Erythroblast (primary cell): Measurements from ENCODE around the gene HLA-DOA.

ENCODE experiments used
- GATA1 ChIP-seq: IDR thresholded peaks from 2 replicates; pipeline ENCODE4 v1.6.1; 2011; ENCODE audit warnings: low read depth, mild to moderate bottlenecking, control low read depth, low read length, moderate library complexity
- POLR2A ChIP-seq: IDR thresholded peaks from 2 replicates; pipeline ENCODE4 v1.6.1; 2011; ENCODE audit warnings: mild to moderate bottlenecking, low read length

DNA sequence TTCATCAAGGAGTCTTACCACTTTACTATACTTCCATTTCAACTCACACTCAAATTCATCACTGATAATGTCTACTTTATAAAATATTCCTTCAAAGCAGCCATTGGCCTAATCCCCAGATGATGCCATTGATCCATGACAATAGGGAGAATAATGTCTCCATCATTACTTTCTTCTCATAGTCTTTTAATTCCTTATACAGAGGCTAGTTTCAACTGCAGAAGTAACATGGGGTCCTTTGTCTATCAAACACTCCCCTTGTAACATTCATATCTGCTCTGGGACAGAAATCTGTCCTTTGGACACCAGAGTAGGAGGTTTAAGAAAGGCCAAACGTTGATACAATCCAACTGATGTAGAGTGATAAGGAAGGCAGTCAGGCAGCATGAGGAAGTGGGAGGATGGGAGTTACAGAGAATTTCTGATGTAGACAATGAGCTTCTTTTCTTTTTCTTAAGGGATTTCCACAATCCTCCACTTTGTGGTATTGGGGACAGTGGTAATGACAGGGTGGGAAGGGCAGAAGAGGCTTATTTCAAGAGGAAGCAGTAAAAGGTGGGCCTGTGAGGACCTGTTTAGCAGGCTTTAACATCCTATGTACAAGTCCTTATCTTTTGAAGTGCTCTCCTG lies 18.9 kb upstream of the HLA-DOA start:
- TF ChIP-seq POLR2A (no peak), GATA1 (no peak)
